ENCODE results near the gene ZBTB8A. TPM values are rescaled to one million over a fixed set of nuclear protein-coding genes. Genes with fewer than 3 reads are reported as not detected.
A peak's percentile ranks its signal among the peaks of the same experiment; 100 is the strongest.

Gene ZBTB8A
- total and polyA plus RNA-seq, 2 of the 8 experiments (the other 6 are each of a cell fraction or from before 2014, with no cell fraction given), result 2.9 to 10.4 TPM

DNA sequence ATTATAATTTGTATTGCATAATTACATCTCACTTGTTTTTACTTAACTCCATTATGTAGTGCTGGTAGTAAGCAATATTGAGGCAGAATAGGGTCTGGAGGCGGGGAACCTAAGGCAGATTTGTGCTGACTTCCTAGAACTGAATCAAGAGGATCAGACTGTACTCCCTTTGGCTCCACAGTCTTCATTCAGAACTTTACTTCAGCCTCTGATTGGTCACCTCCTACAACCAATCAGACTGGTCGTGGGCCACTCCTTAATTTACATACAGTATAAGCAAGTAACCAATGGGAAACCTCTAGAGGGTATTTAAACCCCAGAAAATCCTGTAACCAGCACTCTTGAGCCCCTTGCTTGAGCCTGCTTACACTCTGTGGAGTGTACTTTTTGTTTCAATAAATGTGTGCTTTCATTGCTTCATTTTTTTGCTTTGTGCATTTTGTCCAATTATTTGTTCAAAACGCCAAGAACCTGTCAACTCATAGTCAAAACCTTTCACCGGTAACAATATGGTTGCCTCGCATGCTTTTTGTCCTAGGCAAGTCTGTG, 79.5 kb downstream of the ZBTB8A start:
- no peaks in the 10 kb centered on the region for H3K4me1 ChIP-seq (replicated peaks in 1 of 4; ENCODE audit: control insufficient read depth in 3 of 4, insufficient read depth in 4 of 4, low read length in 3 of 4)
- FAIRE-seq, result no peak
- no peak overlapping the region for H4K5ac ChIP-seq (ENCODE audit: insufficient read length, low read depth, low read length)
- H2BK120ac ChIP-seq (replicated peaks; ENCODE audit: low read depth, low read length), result no peak overlapping the region
- H3K23me2 ChIP-seq (ENCODE audit: low read depth, low read length), result no peaks in the 10 kb centered on the region
- no peak overlapping the region for H2BK15ac ChIP-seq (ENCODE audit: low read length)
- no peak for DNase-seq (ENCODE audit: low read depth in 1 of 2, low spot score in 2 of 2)
- H3K23ac ChIP-seq (ENCODE audit: insufficient read length), result no peak overlapping the region
- no peaks in the 10 kb centered on the region for H4K20me1 ChIP-seq (replicated peaks in 1 of 2; ENCODE audit: control insufficient read depth in 1 of 2, insufficient read depth in 2 of 2, low read length in 2 of 2)
- H3K14ac ChIP-seq (ENCODE audit: insufficient read length), result no peak overlapping the region
- 90% methylated on average over 5 of the region's 5 CpGs; no CpG with 5 or more reads in 1 of the 2 experiments for WGBS, 2 experiments (ENCODE audit: extremely low coverage in 1 of 2, insufficient coverage in 1 of 2, insufficient read length in 1 of 2, insufficient replicate concordance in 2 of 2, low coverage in 1 of 2, low lambda C conversion rate in 2 of 2, missing lambda C conversion rate in 1 of 2)
- no peak overlapping the region for H3K9ac ChIP-seq (replicated peaks in 1 of 4; ENCODE audit: extremely low read depth in 1 of 4, low read depth in 3 of 4, low read length in 3 of 4)
- TF ChIP-seq POLR2A (IDR thresholded peaks at IDR 0.05; ENCODE audit: control extremely low read depth in 1 of 2, low read depth in 2 of 2, low read length in 2 of 2) (0 out of 3 replicates have a peak, but pooled peaks of 1 of the 2 experiments have one; percentile 20), EZH2 (IDR thresholded peaks at IDR 0.05; ENCODE audit: low read depth, low read length, severe bottlenecking) (no peak), ASH2L (IDR thresholded peaks at IDR 0.05; ENCODE audit: low read length) (no peak), GABPA (IDR thresholded peaks at IDR 0.05; ENCODE audit: borderline replicate concordance, insufficient read depth, low read length) (no peak)
- no peak overlapping the region for H2BK20ac ChIP-seq (ENCODE audit: low read length)
- no peak overlapping the region for H3K56ac ChIP-seq (replicated peaks; ENCODE audit: insufficient read length, low read depth, low read length)
- no peak overlapping the region for H3K4ac ChIP-seq (replicated peaks; ENCODE audit: insufficient read length, low read depth, low read length)
- no peak overlapping the region for H2AK5ac ChIP-seq (ENCODE audit: low read depth, low read length)
- no peaks in the 10 kb centered on the region for H3K79me2 ChIP-seq (ENCODE audit: control insufficient read depth in 1 of 2, insufficient read depth in 2 of 2, low read length in 2 of 2)
- ChIA-PET CTCF (ENCODE audit: partially characterized antibody) (interaction anchor here (2.5 kb wide), 1 partner anchor 14 kb away, joined by 7 read pairs; no protein-coding TSS in a partner anchor), POLR2A (ENCODE audit: partially characterized antibody) (interaction anchor here (1.6 to 2.5 kb wide), 2 partner anchors 12 to 13 kb away, joined by 5 to 8 read pairs; no protein-coding TSS in a partner anchor)
- H4K8ac ChIP-seq (ENCODE audit: extremely low read depth, insufficient read depth, low read length), result no peak overlapping the region
- no peak overlapping the region for H3K4me3 ChIP-seq (ENCODE audit: extremely low read depth in 1 of 4, insufficient read depth in 2 of 4, low read depth in 3 of 4, low read length in 4 of 4)
- H3K9me3 ChIP-seq (ENCODE audit: insufficient read depth in 2 of 2, low read depth in 1 of 2, low read length in 1 of 2), result no peaks in the 10 kb centered on the region
- H4K91ac ChIP-seq (replicated peaks; ENCODE audit: insufficient read length, low read length), result no peak overlapping the region
- no peak overlapping the region for H3K27ac ChIP-seq (ENCODE audit: low read depth, low read length)
- no peak overlapping the region for H2AFZ ChIP-seq (ENCODE audit: low read length)
- no peak overlapping the region for H3K4me2 ChIP-seq (ENCODE audit: insufficient read depth in 1 of 2, low read depth in 2 of 2, low read length in 2 of 2)
- no peak overlapping the region for H2BK5ac ChIP-seq (ENCODE audit: low read depth, low read length)
- no peak overlapping the region for H2BK12ac ChIP-seq (ENCODE audit: low read depth, low read length)
- no peaks in the 10 kb centered on the region for H3K27me3 ChIP-seq (replicated peaks in 1 of 4; ENCODE audit: control insufficient read depth in 3 of 4, extremely low read depth in 1 of 4, insufficient read depth in 3 of 4, low read length in 3 of 4)
- H3K18ac ChIP-seq (ENCODE audit: extremely low read depth, low read length), result no peak overlapping the region
- H3K36me3 ChIP-seq (ENCODE audit: control insufficient read depth in 2 of 4, insufficient read depth in 4 of 4, low read length in 3 of 4), result peaks cover 0 to 7% (median 0%) of the 10 kb centered on the region in 4 experiments; a peak in 2 of 8 replicates
- no peaks in the 10 kb centered on the region for H3K79me1 ChIP-seq (ENCODE audit: low read depth, low read length)
